Neuronal stem cell (in vitro differentiated cells): ENCODE data around the gene SLC35F5.
"Not testable (repeated sequence)": the region's sequence is repeated elsewhere in the genome, so short reads cannot be mapped to it uniquely, and the experiment has no call there.

ENCODE experiments used
- DNase-seq: peaks from one replicate; pipeline ENCODE4 v3.0.0-alpha.2; 2013; ENCODE audit warnings: low spot score
- H2AFZ ChIP-seq: one replicate; pipeline ENCODE4 v1.6.1; 2013; ENCODE audit warnings: mild to moderate bottlenecking, low read length, inconsistent platforms
- H2AK5ac ChIP-seq: 2 replicates; pipeline ENCODE4 v1.6.1; 2013; ENCODE audit warnings: low read depth, mild to moderate bottlenecking, inconsistent platforms, low read length, moderate library complexity, mixed read lengths
- H2BK120ac ChIP-seq: 2 replicates; pipeline ENCODE4 v1.6.1; 2013; ENCODE audit warnings: low read depth, mild to moderate bottlenecking, inconsistent platforms, low read length, moderate library complexity, mixed read lengths
- H2BK12ac ChIP-seq: one replicate; pipeline ENCODE4 v1.6.1; 2013; ENCODE audit warnings: low read length, inconsistent platforms
- H2BK15ac ChIP-seq: 2 replicates; pipeline ENCODE4 v1.6.1; 2013; ENCODE audit warnings: mild to moderate bottlenecking, low read length, inconsistent platforms, mixed read lengths
- H2BK5ac ChIP-seq: one replicate; pipeline ENCODE4 v1.6.1; 2013; ENCODE audit warnings: inconsistent platforms, mild to moderate bottlenecking, low read length, moderate library complexity
- H3K14ac ChIP-seq: one replicate; pipeline ENCODE4 v1.6.1; 2013; ENCODE audit warnings: low read length, inconsistent platforms
- H3K18ac ChIP-seq: 2 replicates; pipeline ENCODE4 v1.6.1; 2013; ENCODE audit warnings: low read length, inconsistent platforms
- H3K23ac ChIP-seq: 2 replicates; pipeline ENCODE4 v1.6.1; 2013; ENCODE audit warnings: low read depth, mild to moderate bottlenecking, mixed read lengths, low read length, inconsistent platforms; ENCODE audit not compliant: poor library complexity
- H3K27ac ChIP-seq: replicated peaks from 3 replicates; pipeline ENCODE4 v1.5.1; 2013; ENCODE audit warnings: low read length, inconsistent platforms
- H3K27me3 ChIP-seq, 3 experiments: 2 replicates each; pipeline ENCODE4 v1.6.1; 2013; ENCODE audit warnings: low read length in 3 of 3, mild to moderate bottlenecking in 2 of 3, inconsistent platforms in 1 of 3, low read depth in 1 of 3, mixed read lengths in 1 of 3, moderate library complexity in 1 of 3; ENCODE audit not compliant: control insufficient read depth in 3 of 3, insufficient read depth in 3 of 3
- H3K36me3 ChIP-seq, 2 donors: replicated peaks in 1 of 2; 2 replicates each; pipeline ENCODE4 v1.6.1; 2013; ENCODE audit warnings: low read length in 2 of 2; ENCODE audit not compliant: control insufficient read depth in 2 of 2, insufficient read depth in 2 of 2
- H3K4ac ChIP-seq: 2 replicates; pipeline ENCODE4 v1.6.1; 2013; ENCODE audit warnings: inconsistent platforms, mild to moderate bottlenecking, low read length, moderate library complexity
- H3K4me1 ChIP-seq, 2 donors: 1 replicate in 1 of 2; 2 replicates in 1 of 2; pipeline ENCODE4 v1.6.1; 2013; ENCODE audit warnings: low read length in 2 of 2, low read depth in 1 of 2; ENCODE audit not compliant: control insufficient read depth in 2 of 2, insufficient read depth in 1 of 2
- H3K4me2 ChIP-seq: one replicate; pipeline ENCODE4 v1.6.1; 2013; ENCODE audit warnings: mild to moderate bottlenecking, low read length, inconsistent platforms; ENCODE audit not compliant: insufficient read depth, poor library complexity, severe bottlenecking
- H3K4me3 ChIP-seq, 2 donors: 2 replicates each; pipeline ENCODE4 v1.5.1; 2013; ENCODE audit warnings: low read length in 2 of 2, mild to moderate bottlenecking in 2 of 2, inconsistent platforms in 1 of 2, moderate library complexity in 1 of 2
- H3K79me1 ChIP-seq: one replicate; pipeline ENCODE4 v1.6.1; 2013; ENCODE audit warnings: low read depth, mild to moderate bottlenecking, inconsistent platforms, low read length, moderate library complexity
- H3K9ac ChIP-seq: one replicate; pipeline ENCODE4 v1.6.1; 2013; ENCODE audit warnings: mild to moderate bottlenecking, low read depth, low read length, inconsistent platforms; ENCODE audit not compliant: poor library complexity
- H3K9me3 ChIP-seq, 2 donors: replicated peaks in 1 of 2; 2 replicates each; pipeline versions ENCODE3 to v1.6.1; 2013; ENCODE audit warnings: low read length in 2 of 2, mild to moderate bottlenecking in 2 of 2, inconsistent platforms in 1 of 2, low read depth in 1 of 2, mixed read lengths in 1 of 2, moderate library complexity in 1 of 2; ENCODE audit not compliant: control insufficient read depth in 2 of 2, insufficient read depth in 1 of 2
- H4K8ac ChIP-seq: one replicate; pipeline ENCODE4 v1.6.1; 2013; ENCODE audit warnings: low read depth, mild to moderate bottlenecking, inconsistent platforms, low read length, moderate library complexity
- H4K91ac ChIP-seq: one replicate; pipeline ENCODE4 v1.6.1; 2013; ENCODE audit warnings: low read length, low read depth, mild to moderate bottlenecking, inconsistent platforms; ENCODE audit not compliant: poor library complexity
- WGBS, 2 donors: extraction: QIAGEN DNeasy Blood & Tissue Kit; methylation state at CpG; one replicate each; pipeline ENCODE4 v1.1.7; 2013; ENCODE audit warnings: missing lambda C conversion rate in 2 of 2, mixed read lengths in 1 of 2; ENCODE audit not compliant: insufficient read length in 2 of 2, insufficient replicate concordance in 1 of 2; ENCODE audit errors: extremely low coverage in 2 of 2; 5-methylcytosine and 5-hydroxymethylcytosine counted together

The SLC35F5 gene

GRCh38 chr2:113694438-113694837 lies 62.0 kb downstream of the SLC35F5 start:
- WGBS, 2 donors: no CpG with 5 or more reads among the region's 9 CpGs
- Histone ChIP-seq H2BK120ac (no peak overlapping the region), H3K14ac (no peak overlapping the region), H3K4ac (no peak overlapping the region), H2BK12ac (no peak overlapping the region), H3K9ac (no peak overlapping the region), H3K27ac (no peak overlapping the region), H3K23ac (no peak overlapping the region), H3K79me1 (no peaks in the 10 kb centered on the region), H3K27me3 (no peaks in the 10 kb centered on the region), H2AK5ac (no peak overlapping the region), H3K18ac (no peak overlapping the region), H2AFZ (no peak overlapping the region), H3K4me2 (no peak overlapping the region), H3K4me1 (no peaks in the 10 kb centered on the region), H2BK15ac (no peak overlapping the region), H3K36me3 (peaks cover 0 to 2% of the 10 kb centered on the region in 2 donors), H3K4me3 (no peak overlapping the region), H4K91ac (no peak overlapping the region), H2BK5ac (no peak overlapping the region), H4K8ac (no peak overlapping the region), H3K9me3 (no peaks in the 10 kb centered on the region)
- no peak for DNase-seq

- Histone ChIP-seq H3K4me3 (no peak overlapping the region), H2BK12ac (no peak overlapping the region), H3K23ac (no peak overlapping the region), H4K8ac (no peak overlapping the region), H3K4me2 (no peak overlapping the region), H2BK15ac (no peak overlapping the region), H3K9me3 (no peaks in the 10 kb centered on the region), H2AK5ac (no peak overlapping the region), H2BK5ac (no peak overlapping the region), H3K14ac (no peak overlapping the region), H3K9ac (no peak overlapping the region), H3K27me3 (peaks cover 0 to 3% (median 0%) of the 10 kb centered on the region in 3 experiments), H3K4me1 (no peaks in the 10 kb centered on the region), H3K27ac (no peak overlapping the region), H3K4ac (no peak overlapping the region), H2AFZ (no peak overlapping the region), H3K36me3 (no peaks in the 10 kb centered on the region), H3K18ac (no peak overlapping the region), H3K79me1 (no peaks in the 10 kb centered on the region), H4K91ac (no peak overlapping the region), H2BK120ac (no peak overlapping the region)
- DNase-seq: no peak
- no CpG with 5 or more reads among the region's 3 CpGs for WGBS, 2 donors
Measured at GRCh38 chr2:113692698-113693428, 63.6 kb downstream of the SLC35F5 start.

- not testable (repeated sequence) for H2BK5ac ChIP-seq, H3K79me1 ChIP-seq, H3K9ac ChIP-seq, H3K4me2 ChIP-seq, H3K27me3 ChIP-seq, H3K4ac ChIP-seq, H3K23ac ChIP-seq, H3K14ac ChIP-seq, H3K4me1 ChIP-seq, H3K4me3 ChIP-seq, H3K36me3 ChIP-seq, H2BK15ac ChIP-seq, DNase-seq, H4K8ac ChIP-seq, H2AK5ac ChIP-seq, H2BK120ac ChIP-seq, H4K91ac ChIP-seq, H3K27ac ChIP-seq, H3K9me3 ChIP-seq, H3K18ac ChIP-seq, H2BK12ac ChIP-seq, H2AFZ ChIP-seq
- no CpG with 5 or more reads among the region's 3 CpGs for WGBS, 2 donors
Measured at GRCh38 chr2:113690871-113691270, 65.6 kb downstream of the SLC35F5 start.

GRCh38 chr2:113686537-113686936 lies 69.9 kb downstream of the SLC35F5 start:
- no peak overlapping the region for H3K14ac ChIP-seq
- no peaks in the 10 kb centered on the region for H3K4me1 ChIP-seq
- H3K36me3 ChIP-seq: no peaks in the 10 kb centered on the region
- peaks cover 0 to 3% (median 0%) of the 10 kb centered on the region in 3 experiments for H3K27me3 ChIP-seq
- H3K9me3 ChIP-seq: no peaks in the 10 kb centered on the region
- no peak overlapping the region for H3K4me2 ChIP-seq
- no peak overlapping the region for H2BK120ac ChIP-seq
- H4K8ac ChIP-seq: no peak overlapping the region
- no peak overlapping the region for H2AFZ ChIP-seq
- no peak overlapping the region for H3K23ac ChIP-seq
- no peak overlapping the region for H3K4me3 ChIP-seq
- no peak overlapping the region for H3K9ac ChIP-seq
- no peak overlapping the region for H2BK12ac ChIP-seq
- no peak overlapping the region for H3K18ac ChIP-seq
- WGBS, 2 donors: 100% methylated on average over 1 of the region's 2 CpGs; no CpG with 5 or more reads in 1 of the 2 donors
- H4K91ac ChIP-seq: no peak overlapping the region
- no peak overlapping the region for H3K27ac ChIP-seq
- no peak overlapping the region for H3K4ac ChIP-seq
- no peak overlapping the region for H2AK5ac ChIP-seq
- H2BK5ac ChIP-seq: no peak overlapping the region
- no peaks in the 10 kb centered on the region for H3K79me1 ChIP-seq
- no peak for DNase-seq
- no peak overlapping the region for H2BK15ac ChIP-seq
